Natural killer cell (primary cell): ENCODE measurements around the gene ALDH3B2. TPM values are rescaled to one million over a fixed set of nuclear protein-coding genes. Genes with fewer than 3 reads are reported as not detected.
"Not testable (repeated sequence)": the region's sequence is repeated elsewhere in the genome, so short reads cannot be mapped to it uniquely, and the experiment has no call there.

Source experiments
- ATAC-seq, 3 donors: fragments of 150-1000 bp in 2 of 3; fragments of 200-7000 bp in 1 of 3; cut with Tn5 transposase; 1 replicate in 1 of 3; 2 replicates in 2 of 3; pipeline ENCODE4 v1.10.0; 2021; ENCODE audit warnings: mild to moderate bottlenecking in 2 of 3, moderate library complexity in 2 of 3
- DNase-seq, 2 donors: peaks; one replicate each; pipeline versions ENCODE4 v3.0.0 to v3.0.0-alpha.2; 2013 to 2021; ENCODE audit warnings: mixed read lengths in 1 of 2
- H3K27ac ChIP-seq: one replicate; pipeline ENCODE4 v1.5.1; 2013; ENCODE audit warnings: mild to moderate bottlenecking, low read length
- H3K27me3 ChIP-seq: one replicate; pipeline ENCODE4 v1.6.1; 2013; ENCODE audit warnings: low read length; ENCODE audit not compliant: control insufficient read depth, insufficient read depth
- H3K36me3 ChIP-seq: one replicate; pipeline ENCODE4 v1.6.1; 2013; ENCODE audit warnings: low read length; ENCODE audit not compliant: control insufficient read depth, insufficient read depth
- H3K4me1 ChIP-seq: one replicate; pipeline ENCODE4 v1.6.1; 2013; ENCODE audit warnings: low read length; ENCODE audit not compliant: control insufficient read depth, insufficient read depth
- H3K4me3 ChIP-seq: one replicate; pipeline ENCODE4 v1.5.1; 2013; ENCODE audit warnings: low read length
- H3K9me3 ChIP-seq: one replicate; pipeline ENCODE4 v1.6.1; 2013; ENCODE audit warnings: low read length; ENCODE audit not compliant: control insufficient read depth, insufficient read depth
- H3K27ac Mint-ChIP-seq, 2 donors: one replicate each; pipeline ENCODE4 v1.8.0; 2022; ENCODE audit warnings: mild to moderate bottlenecking in 2 of 2, mixed read lengths in 2 of 2, moderate library complexity in 1 of 2
- H3K27me3 Mint-ChIP-seq, 2 donors: one replicate each; pipeline ENCODE4 v1.8.0; 2022; ENCODE audit warnings: low read depth in 2 of 2, mixed read lengths in 2 of 2
- H3K36me3 Mint-ChIP-seq: one replicate; pipeline ENCODE4 v1.8.0; 2022; ENCODE audit warnings: mixed read lengths
- H3K4me1 Mint-ChIP-seq, 2 donors: one replicate each; pipeline ENCODE4 v1.8.0; 2022; ENCODE audit warnings: mixed read lengths in 2 of 2
- H3K4me3 Mint-ChIP-seq: one replicate; pipeline ENCODE4 v1.8.0; 2022; ENCODE audit warnings: mild to moderate bottlenecking, moderate library complexity, mixed read lengths
- H3K9me3 Mint-ChIP-seq, 2 donors: one replicate each; pipeline ENCODE4 v1.8.0; 2022; ENCODE audit warnings: mixed read lengths in 2 of 2
- WGBS: methylation state at CpG from one replicate; pipeline ENCODE4 v1.1.7; 2013; ENCODE audit warnings: missing lambda C conversion rate; ENCODE audit not compliant: insufficient coverage; 5-methylcytosine and 5-hydroxymethylcytosine counted together
- intact Hi-C: fragments of 100-400 bp; cut with micrococcal nuclease; formaldehyde crosslinking; loops from one replicate; pipeline ENCODE4 v1.14.2; 2022
- total RNA-seq, 4 donors: library from RNA; stranded (reverse); fragments of 120-200 nt in 1 of 4; gene quantifications; one replicate each; pipeline versions ENCODE4 v1.2.3 to v1.2.4, GENCODE V29; 2013 to 2022
- TF ChIP-seq, protein P1 (sequence below): fragments of 200-600 bp; IDR thresholded peaks from one replicate; pipeline ENCODE4 v1.8.0; 2022; ENCODE audit warnings: antibody characterized with exemption

Gene ALDH3B2
- total RNA-seq, 3 donors from 2014 or later (not counting 1 experiment from before 2014, with no cell fraction given): not detected

DNA sequence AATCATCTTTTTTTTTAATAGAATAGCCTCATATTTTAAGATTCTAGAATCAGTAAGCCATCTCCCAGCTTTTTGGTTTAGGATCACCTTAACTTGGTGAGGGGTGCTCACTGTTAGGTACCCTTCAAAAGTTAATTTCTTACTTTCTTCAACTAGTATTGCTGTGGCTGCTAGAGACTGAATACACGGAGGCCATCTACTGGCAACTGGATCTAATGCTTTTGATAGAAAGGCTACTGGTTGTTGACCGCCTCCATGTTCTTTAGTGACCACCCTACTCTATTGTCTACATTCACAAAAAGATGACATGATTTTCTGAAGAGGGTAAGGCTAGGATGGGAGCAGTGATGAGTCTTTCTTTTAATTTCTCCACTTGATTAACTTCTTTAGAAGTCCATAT, 16.7 kb upstream of the ALDH3B2 start:
- TF ChIP-seq, protein P1, sequence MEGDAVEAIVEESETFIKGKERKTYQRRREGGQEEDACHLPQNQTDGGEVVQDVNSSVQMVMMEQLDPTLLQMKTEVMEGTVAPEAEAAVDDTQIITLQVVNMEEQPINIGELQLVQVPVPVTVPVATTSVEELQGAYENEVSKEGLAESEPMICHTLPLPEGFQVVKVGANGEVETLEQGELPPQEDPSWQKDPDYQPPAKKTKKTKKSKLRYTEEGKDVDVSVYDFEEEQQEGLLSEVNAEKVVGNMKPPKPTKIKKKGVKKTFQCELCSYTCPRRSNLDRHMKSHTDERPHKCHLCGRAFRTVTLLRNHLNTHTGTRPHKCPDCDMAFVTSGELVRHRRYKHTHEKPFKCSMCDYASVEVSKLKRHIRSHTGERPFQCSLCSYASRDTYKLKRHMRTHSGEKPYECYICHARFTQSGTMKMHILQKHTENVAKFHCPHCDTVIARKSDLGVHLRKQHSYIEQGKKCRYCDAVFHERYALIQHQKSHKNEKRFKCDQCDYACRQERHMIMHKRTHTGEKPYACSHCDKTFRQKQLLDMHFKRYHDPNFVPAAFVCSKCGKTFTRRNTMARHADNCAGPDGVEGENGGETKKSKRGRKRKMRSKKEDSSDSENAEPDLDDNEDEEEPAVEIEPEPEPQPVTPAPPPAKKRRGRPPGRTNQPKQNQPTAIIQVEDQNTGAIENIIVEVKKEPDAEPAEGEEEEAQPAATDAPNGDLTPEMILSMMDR: no peak
- no peak for ATAC-seq
- no CpG with 5 or more reads among the region's 2 CpGs for WGBS
- intact Hi-C loops: no loop called here
- Mint-ChIP-seq H3K4me1 (no peaks in the 10 kb centered on the region), H3K27me3 (peaks cover 10 to 17% of the 10 kb centered on the region in 2 donors), H3K27ac (no peak overlapping the region), H3K9me3 (no peaks in the 10 kb centered on the region), H3K36me3 (no peaks in the 10 kb centered on the region), H3K4me3 (no peak overlapping the region)
- Histone ChIP-seq H3K27me3 (no peaks in the 10 kb centered on the region), H3K27ac (no peak overlapping the region), H3K9me3 (no peaks in the 10 kb centered on the region), H3K36me3 (no peaks in the 10 kb centered on the region), H3K4me1 (no peaks in the 10 kb centered on the region), H3K4me3 (no peak overlapping the region)
- no peak for DNase-seq

DNA sequence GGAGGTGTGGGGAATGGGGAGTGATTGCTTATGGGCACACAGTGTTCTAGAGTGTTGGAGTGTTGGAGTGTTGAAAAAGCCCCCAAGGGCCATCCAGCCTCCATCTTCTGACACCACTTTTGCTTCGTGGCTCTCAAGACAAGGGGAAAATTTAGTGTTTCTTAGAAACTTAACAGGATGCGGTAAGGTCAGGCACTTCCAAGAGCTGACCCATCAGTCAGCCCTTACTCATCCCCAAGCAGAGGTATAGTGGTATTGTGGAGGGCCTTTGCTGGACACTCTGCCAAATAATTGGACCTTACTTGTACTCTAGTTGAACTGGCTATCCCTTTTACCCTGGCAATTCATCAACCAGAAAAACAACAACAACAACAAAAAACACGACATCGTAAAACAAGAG, 14.8 kb upstream of the ALDH3B2 start:
- Mint-ChIP-seq H3K9me3 (no peaks in the 10 kb centered on the region), H3K27ac (no peak overlapping the region), H3K36me3 (no peaks in the 10 kb centered on the region), H3K4me1 (no peaks in the 10 kb centered on the region), H3K27me3 (peaks cover 10 to 17% of the 10 kb centered on the region in 2 donors), H3K4me3 (no peak overlapping the region)
- Histone ChIP-seq H3K27me3 (no peaks in the 10 kb centered on the region), H3K36me3 (no peaks in the 10 kb centered on the region), H3K9me3 (no peaks in the 10 kb centered on the region), H3K4me1 (no peaks in the 10 kb centered on the region), H3K4me3 (no peak overlapping the region), H3K27ac (no peak overlapping the region)
- intact Hi-C loops: no loop called here
- ATAC-seq (no peak), DNase-seq (no peak)
- TF ChIP-seq, protein P1: no peak
- WGBS: 94% methylated on average over 2 of the region's 4 CpGs

DNA sequence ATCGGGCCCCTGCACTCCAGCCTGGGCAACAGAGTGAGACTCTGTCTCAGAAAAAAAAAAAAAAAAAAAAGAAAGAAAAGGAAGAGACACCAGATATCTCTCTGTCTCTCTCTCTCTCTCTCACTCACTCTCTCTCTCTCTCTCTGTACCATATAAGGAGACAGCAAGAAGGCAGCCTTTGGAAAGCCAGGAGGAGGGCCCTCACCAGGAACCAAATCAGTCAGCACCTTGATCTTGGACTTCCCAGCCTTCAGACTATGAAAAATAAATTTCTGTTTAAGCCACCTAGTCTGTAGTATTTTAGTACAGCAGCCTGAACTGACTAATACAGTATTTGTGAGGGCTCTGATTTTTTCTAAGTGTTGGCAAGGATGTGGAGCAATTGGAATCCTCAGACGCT, 13.6 kb upstream of the ALDH3B2 start:
- Histone ChIP-seq H3K4me1 (no peaks in the 10 kb centered on the region), H3K27ac (no peak overlapping the region), H3K27me3 (no peaks in the 10 kb centered on the region), H3K9me3 (no peaks in the 10 kb centered on the region), H3K4me3 (no peak overlapping the region), H3K36me3 (no peaks in the 10 kb centered on the region)
- ATAC-seq (no peak), DNase-seq (no peak)
- WGBS: 97% methylated on average over 2 of the region's 2 CpGs
- TF ChIP-seq, protein P1: no peak
- no peaks in the 10 kb centered on the region for H3K36me3 Mint-ChIP-seq
- intact Hi-C loops: no loop called here
- no peak overlapping the region for H3K4me3 Mint-ChIP-seq
- no peaks in the 10 kb centered on the region for H3K9me3 Mint-ChIP-seq
- H3K27ac Mint-ChIP-seq: no peak overlapping the region
- no peaks in the 10 kb centered on the region for H3K4me1 Mint-ChIP-seq
- peaks cover 7 to 17% of the 10 kb centered on the region in 2 donors for H3K27me3 Mint-ChIP-seq

DNA sequence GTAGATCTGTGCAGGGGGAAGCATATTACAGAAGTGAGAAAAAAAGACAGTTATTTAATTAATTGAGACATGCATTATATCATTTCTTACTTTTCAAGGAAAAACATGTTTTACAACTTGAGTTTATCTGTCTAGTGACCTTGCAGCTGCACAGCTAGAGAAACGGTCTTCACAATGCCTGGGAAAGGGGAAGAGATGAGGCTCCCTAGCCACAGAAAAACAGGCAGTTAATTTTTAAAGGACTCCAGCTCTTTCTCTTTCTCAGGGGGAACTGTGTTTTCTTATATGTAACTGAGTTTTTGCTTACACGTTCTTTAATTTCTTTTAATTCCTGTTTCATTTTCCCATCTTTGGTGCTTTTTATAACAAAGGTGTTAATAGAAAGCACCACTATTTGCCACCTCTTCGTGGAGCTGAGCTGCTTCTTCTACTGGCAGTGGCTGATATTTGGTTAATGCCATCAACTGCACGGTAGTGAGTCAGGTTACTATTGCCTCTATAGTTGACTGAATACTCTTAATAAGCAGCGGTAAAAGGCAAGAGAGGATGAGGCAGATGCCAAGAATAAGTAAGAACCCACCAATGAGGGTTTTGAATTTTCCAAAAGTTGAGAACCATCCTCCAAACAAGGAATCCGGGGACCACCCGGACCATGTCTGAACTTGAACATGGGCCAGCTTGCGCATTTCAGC, 11.4 kb upstream of the ALDH3B2 start:
- DNase-seq, H3K27me3 ChIP-seq, H3K9me3 Mint-ChIP-seq, ATAC-seq, H3K27ac ChIP-seq, H3K36me3 ChIP-seq, H3K4me1 Mint-ChIP-seq, intact Hi-C loops, H3K36me3 Mint-ChIP-seq, H3K4me3 Mint-ChIP-seq, H3K9me3 ChIP-seq, H3K27ac Mint-ChIP-seq, H3K4me3 ChIP-seq, H3K4me1 ChIP-seq: not testable (repeated sequence)
- WGBS: 51% methylated on average over 7 of the region's 8 CpGs
- H3K27me3 Mint-ChIP-seq: peaks cover 4 to 14% of the 10 kb centered on the region in 2 donors

DNA sequence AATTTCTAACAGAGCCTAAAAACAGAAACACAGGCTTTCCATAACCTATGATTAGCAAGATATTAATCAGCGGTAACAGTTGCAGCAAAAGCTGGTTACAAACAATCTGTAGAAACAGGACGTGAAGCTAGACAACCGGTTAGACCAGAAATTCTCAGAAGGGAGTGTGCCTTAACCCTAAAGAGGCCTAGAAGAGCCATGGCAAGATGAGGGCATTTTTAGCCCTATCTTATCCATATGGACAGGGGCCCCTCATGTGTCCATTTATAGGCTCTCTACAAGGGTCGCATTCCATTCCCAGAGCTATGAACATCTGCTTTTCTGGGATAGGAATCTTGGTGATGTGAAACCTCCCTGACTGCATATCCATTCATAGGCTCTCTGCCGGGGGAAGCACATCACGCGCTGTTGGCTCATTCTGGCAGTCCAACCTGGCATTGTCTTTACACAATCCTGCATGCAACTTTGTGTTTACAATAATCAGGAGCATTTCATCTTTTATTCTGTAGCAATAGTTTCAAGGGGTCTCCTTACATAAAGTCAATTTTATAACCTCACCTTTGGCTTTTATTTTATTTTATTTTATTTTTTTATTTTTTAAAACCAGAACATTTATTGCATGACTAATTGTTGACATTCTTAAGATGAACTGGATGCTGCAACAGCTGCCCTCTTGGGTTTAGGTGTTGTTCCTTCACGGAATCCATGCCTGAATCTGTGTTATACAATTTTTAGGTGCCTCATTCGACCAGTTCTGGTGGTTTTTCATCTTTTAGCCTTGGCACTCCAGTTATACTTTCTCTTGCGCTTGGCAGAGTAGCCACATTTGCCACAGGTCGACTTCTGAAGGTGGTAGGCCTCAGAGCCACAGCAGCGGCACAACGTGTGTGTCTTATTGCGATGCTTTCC, 8.0 kb upstream of the ALDH3B2 start:
- H3K27me3 Mint-ChIP-seq, DNase-seq, H3K9me3 ChIP-seq, intact Hi-C loops, H3K4me1 ChIP-seq, H3K4me3 ChIP-seq, H3K36me3 ChIP-seq, H3K27me3 ChIP-seq, ATAC-seq, H3K4me1 Mint-ChIP-seq, H3K9me3 Mint-ChIP-seq, H3K4me3 Mint-ChIP-seq, H3K36me3 Mint-ChIP-seq, H3K27ac Mint-ChIP-seq, H3K27ac ChIP-seq: not testable (repeated sequence)
- WGBS: 85% methylated on average over 14 of the region's 14 CpGs
